ENCODE measurements around the gene C14orf93.
"Not testable (repeated sequence)": the region's sequence is repeated elsewhere in the genome, so short reads cannot be mapped to it uniquely, and the experiment has no call there.

The C14orf93 gene

GRCh38 chr14:23021434-23021833, 11.5 kb upstream of the C14orf93 start:
- no peak for DNase-seq (ENCODE audit: low read depth in 2 of 2)

GRCh38 chr14:23020143-23021128, 10.5 kb upstream of the C14orf93 start:
- no peak for DNase-seq (ENCODE audit: low read depth in 2 of 2)

- no peak for DNase-seq (ENCODE audit: low read depth in 2 of 2)
Measured at GRCh38 chr14:23018107-23018506, 8.2 kb upstream of the C14orf93 start.

GRCh38 chr14:23017091-23017490, 7.1 kb upstream of the C14orf93 start:
- no peak for DNase-seq (ENCODE audit: low read depth in 2 of 2)

- no peak for DNase-seq (ENCODE audit: low read depth in 2 of 2)
Measured at GRCh38 chr14:23015618-23016017, 5.7 kb upstream of the C14orf93 start.

- DNase-seq (ENCODE audit: low read depth in 2 of 2): not testable (repeated sequence)
Measured at GRCh38 chr14:23013749-23014054, 3.8 kb upstream of the C14orf93 start.

- no peak for DNase-seq (ENCODE audit: low read depth in 2 of 2)
Measured at GRCh38 chr14:23013054-23013748, 3.3 kb upstream of the C14orf93 start.

GRCh38 chr14:23009483-23009938, 432 bp downstream of the C14orf93 start:
- no peak for DNase-seq (ENCODE audit: low read depth in 2 of 2)

- no peak for DNase-seq (ENCODE audit: low read depth in 2 of 2)
Measured at GRCh38 chr14:23008831-23009230, 1.1 kb downstream of the C14orf93 start.

- peak; percentile 94 to 95 for DNase-seq (ENCODE audit: low read depth in 2 of 2)
Measured at GRCh38 chr14:23006544-23007419, 3.2 kb downstream of the C14orf93 start.

GRCh38 chr14:23006188-23006534, 3.8 kb downstream of the C14orf93 start:
- no peak for DNase-seq (ENCODE audit: low read depth in 2 of 2)

- no peak for DNase-seq (ENCODE audit: low read depth in 2 of 2)
Measured at GRCh38 chr14:23005451-23006187, 4.3 kb downstream of the C14orf93 start.

- DNase-seq (ENCODE audit: low read depth in 2 of 2): not testable (repeated sequence)
Measured at GRCh38 chr14:23004274-23004673, 5.7 kb downstream of the C14orf93 start.

- DNase-seq (ENCODE audit: low read depth in 2 of 2): no peak
Measured at GRCh38 chr14:23002592-23002991, 7.4 kb downstream of the C14orf93 start.

- no peak for DNase-seq (ENCODE audit: low read depth in 2 of 2)
Measured at GRCh38 chr14:23000860-23001259, 9.1 kb downstream of the C14orf93 start.

- DNase-seq (ENCODE audit: low read depth in 2 of 2): no peak
Measured at GRCh38 chr14:22998329-22999012, 11.5 kb downstream of the C14orf93 start.

GRCh38 chr14:22997676-22998323, 12.1 kb downstream of the C14orf93 start:
- no peak for DNase-seq (ENCODE audit: low read depth in 2 of 2)

GRCh38 chr14:22996768-22997654, 12.9 kb downstream of the C14orf93 start:
- no peak for DNase-seq (ENCODE audit: low read depth in 2 of 2)
